PC-3 (cell line): ENCODE data around the gene ZNF629. TPM values are rescaled to one million over a fixed set of nuclear protein-coding genes. Genes with fewer than 3 reads are reported as not detected.

Experiments used
- ATAC-seq: fragments of 200-7000 bp; cut with Tn5 transposase; 2 replicates; pipeline ENCODE4 v1.9.1; 2020; ENCODE audit warnings: mild to moderate bottlenecking, moderate library complexity
- BruUV-seq: library from RNA; stranded (reverse); fragments of 400-500 nt; replicated peaks from 2 replicates; lab custom pipeline; 2021; lab: Mats Ljungman, UMichigan
- CTCF ChIA-PET: fragments of 300-600 bp; sonication (Branson Sonifier 250); formaldehyde crosslinking; loops from one replicate; lab custom pipeline; 2022; ENCODE audit warnings: antibody characterized with exemption; lab: Charles Lee
- POLR2A ChIA-PET: fragments of 300-600 bp; sonication (Branson Sonifier 250); formaldehyde crosslinking; loops from one replicate; lab custom pipeline; 2022; ENCODE audit warnings: antibody characterized with exemption; ENCODE audit not compliant: unreplicated experiment; lab: Charles Lee
- DNase-seq: peaks from one replicate; pipeline ENCODE4 v3.0.0-alpha.2; 2015
- H2AFZ ChIP-seq: fragments of 300-600 bp; sonication (generic); 2 replicates; pipeline ENCODE4 v1.6.0; 2016; ENCODE audit warnings: antibody characterized with exemption, low read length
- H3F3A ChIP-seq: fragments of 300-600 bp; sonication (generic); one replicate; pipeline ENCODE4 v1.6.0; 2017; ENCODE audit warnings: antibody characterized with exemption, low read length, control low read depth, mild to moderate bottlenecking; ENCODE audit not compliant: unreplicated experiment
- H3K27ac ChIP-seq: fragments of 300-600 bp; sonication (generic); 2 replicates; pipeline ENCODE4 v1.5.1; 2016; ENCODE audit warnings: mild to moderate bottlenecking, low read length
- H3K27me3 ChIP-seq: fragments of 300-600 bp; sonication (generic); 2 replicates; pipeline ENCODE4 v1.6.1; 2016; ENCODE audit warnings: low read length, mixed read lengths
- H3K36me3 ChIP-seq: fragments of 300-600 bp; sonication (generic); 2 replicates; pipeline ENCODE4 v1.6.1; 2016; ENCODE audit warnings: low read depth, mixed run types, low read length, mixed read lengths
- H3K4me1 ChIP-seq: fragments of 300-600 bp; sonication (generic); 2 replicates; pipeline ENCODE4 v1.5.1; 2016; ENCODE audit warnings: low read length; ENCODE audit not compliant: insufficient read depth
- H3K4me2 ChIP-seq: fragments of 300-600 bp; sonication (generic); 2 replicates; pipeline ENCODE4 v1.6.0; 2016; ENCODE audit warnings: low read length
- H3K4me3 ChIP-seq: fragments of 300-600 bp; sonication (generic); 2 replicates; pipeline ENCODE4 v1.5.1; 2016; ENCODE audit warnings: mild to moderate bottlenecking, low read length, mixed read lengths
- H3K79me2 ChIP-seq: fragments of 300-600 bp; sonication (generic); 2 replicates; pipeline ENCODE4 v1.6.1; 2017; ENCODE audit warnings: low read length, mixed read lengths
- H3K9ac ChIP-seq: fragments of 300-600 bp; sonication (generic); 2 replicates; pipeline ENCODE4 v1.6.0; 2016; ENCODE audit warnings: mild to moderate bottlenecking, low read length
- H3K9me2 ChIP-seq: fragments of 300-600 bp; sonication (generic); replicated peaks from 2 replicates; pipeline ENCODE4 v1.6.1; 2016; ENCODE audit warnings: mixed run types, low read length, mixed read lengths
- H3K9me3 ChIP-seq: fragments of 300-600 bp; sonication (generic); 2 replicates; pipeline ENCODE4 v1.6.1; 2016; ENCODE audit warnings: low read length, mixed read lengths
- H4K20me1 ChIP-seq: fragments of 300-600 bp; sonication (generic); 2 replicates; pipeline ENCODE4 v1.6.1; 2016; ENCODE audit warnings: low read length, mixed read lengths
- EZH2 ChIP-seq: fragments of 300-600 bp; sonication (generic); IDR thresholded peaks from one replicate; pipeline ENCODE4 v1.6.1; 2017; ENCODE audit warnings: antibody characterized with exemption, mild to moderate bottlenecking, low read length; ENCODE audit not compliant: unreplicated experiment
- EZH2phosphoT487 ChIP-seq: fragments of 300-600 bp; sonication (generic); IDR thresholded peaks from 2 replicates; pipeline ENCODE4 v1.6.1; 2018; ENCODE audit warnings: mild to moderate bottlenecking, antibody characterized with exemption, low read length, borderline replicate concordance
- intact Hi-C: fragments of 100-400 bp; cut with micrococcal nuclease; formaldehyde crosslinking; loops from 2 replicates; pipeline ENCODE4 v1.9.0; 2023
- total RNA-seq: library from RNA; depleted of rRNA; stranded (reverse); fragments of >200 nt; gene quantifications from 2 replicates; pipeline ENCODE4 v1.2.3, GENCODE V29; 2014
- TF ChIP-seq, protein P1 (sequence below): fragments of 300-600 bp; sonication (generic); conservative IDR thresholded peaks from 2 replicates; pipeline ENCODE4 v1.5.1; 2017; ENCODE audit warnings: antibody characterized with exemption, low read depth, mild to moderate bottlenecking, low read length

The ZNF629 gene
- total RNA-seq, 1 experiment from 2014 or later = 7.8 TPM

- intact Hi-C loops = no loop called here
- H3K4me3 ChIP-seq = no peak overlapping the region
- peaks cover 8% of the 10 kb centered on the region for H3K4me1 ChIP-seq
- H2AFZ ChIP-seq = no peak overlapping the region
- no TSS peak for BruUV-seq
- ATAC-seq = no peak
- H3K79me2 ChIP-seq = 0 out of 2 replicates have a peak, but pooled peaks cover 8% of the 10 kb centered on the region
- H3F3A ChIP-seq = no peaks in the 10 kb centered on the region
- no peaks in the 10 kb centered on the region for H3K27me3 ChIP-seq
- H3K27ac ChIP-seq = no peak overlapping the region
- H3K4me2 ChIP-seq = no peak overlapping the region
- POLR2A ChIA-PET = no interaction called here
- H3K9me2 ChIP-seq = no peaks in the 10 kb centered on the region
- no peaks in the 10 kb centered on the region for H3K36me3 ChIP-seq
- no peaks in the 10 kb centered on the region for H4K20me1 ChIP-seq
- DNase-seq = no peak
- H3K9ac ChIP-seq = no peak overlapping the region
- TF ChIP-seq EZH2phosphoT487 (no peak), EZH2 (no peak)
- TF ChIP-seq, protein P1, sequence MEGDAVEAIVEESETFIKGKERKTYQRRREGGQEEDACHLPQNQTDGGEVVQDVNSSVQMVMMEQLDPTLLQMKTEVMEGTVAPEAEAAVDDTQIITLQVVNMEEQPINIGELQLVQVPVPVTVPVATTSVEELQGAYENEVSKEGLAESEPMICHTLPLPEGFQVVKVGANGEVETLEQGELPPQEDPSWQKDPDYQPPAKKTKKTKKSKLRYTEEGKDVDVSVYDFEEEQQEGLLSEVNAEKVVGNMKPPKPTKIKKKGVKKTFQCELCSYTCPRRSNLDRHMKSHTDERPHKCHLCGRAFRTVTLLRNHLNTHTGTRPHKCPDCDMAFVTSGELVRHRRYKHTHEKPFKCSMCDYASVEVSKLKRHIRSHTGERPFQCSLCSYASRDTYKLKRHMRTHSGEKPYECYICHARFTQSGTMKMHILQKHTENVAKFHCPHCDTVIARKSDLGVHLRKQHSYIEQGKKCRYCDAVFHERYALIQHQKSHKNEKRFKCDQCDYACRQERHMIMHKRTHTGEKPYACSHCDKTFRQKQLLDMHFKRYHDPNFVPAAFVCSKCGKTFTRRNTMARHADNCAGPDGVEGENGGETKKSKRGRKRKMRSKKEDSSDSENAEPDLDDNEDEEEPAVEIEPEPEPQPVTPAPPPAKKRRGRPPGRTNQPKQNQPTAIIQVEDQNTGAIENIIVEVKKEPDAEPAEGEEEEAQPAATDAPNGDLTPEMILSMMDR = no peak
- CTCF ChIA-PET = no interaction called here
- H3K9me3 ChIP-seq = no peaks in the 10 kb centered on the region
Measured at GRCh38 chr16:30755955-30756780, 30.8 kb downstream of the ZNF629 start.

- Histone ChIP-seq H4K20me1 (no peaks in the 10 kb centered on the region), H3K4me3 (no peak overlapping the region), H3K36me3 (no peaks in the 10 kb centered on the region), H3K27me3 (no peaks in the 10 kb centered on the region), H3K4me1 (no peaks in the 10 kb centered on the region), H3F3A (no peaks in the 10 kb centered on the region), H3K9me3 (no peaks in the 10 kb centered on the region), H3K9ac (no peak overlapping the region), H3K9me2 (no peaks in the 10 kb centered on the region), H2AFZ (no peak overlapping the region), H3K27ac (no peak overlapping the region), H3K4me2 (no peak overlapping the region), H3K79me2 (peaks cover 22% of the 10 kb centered on the region)
- intact Hi-C loops = no loop called here
- ChIA-PET CTCF (interaction anchor here (0.6 kb wide), 1 partner anchor 63 kb away, joined by 3 read pairs; no protein-coding TSS in a partner anchor), POLR2A (no interaction called here)
- DNase-seq (no peak), ATAC-seq (no peak)
- no peak for TF ChIP-seq EZH2
- TF ChIP-seq EZH2phosphoT487 = no peak
- TF ChIP-seq, protein P1 = no peak
- no TSS peak for BruUV-seq
Measured at GRCh38 chr16:30753596-30753995, 33.4 kb downstream of the ZNF629 start.
